ENCODE results near the gene KIF3C. TPM values are rescaled to one million over a fixed set of nuclear protein-coding genes. Genes with fewer than 3 reads are reported as not detected.

Gene KIF3C
- polyA plus RNA-seq, 2 of the 4 experiments (the other 2 are of a cell fraction), result 17.1 to 77.4 TPM

GRCh38 chr2:25938345-25938744 is 44.0 kb downstream of the KIF3C start:
- FAIRE-seq, result no peak
- no peak for TF ChIP-seq EP300 (IDR thresholded peaks at IDR 0.05)
- WGBS (ENCODE audit: missing lambda C conversion rate), result 85% methylated on average over 6 of the region's 6 CpGs

GRCh38 chr2:25936889-25937545 is 45.3 kb downstream of the KIF3C start:
- FAIRE-seq, result no peak
- TF ChIP-seq RCOR1 (IDR thresholded peaks at IDR 0.05; ENCODE audit: low read depth, low read length) (no peak), TP53 (CRISPR knock-in tag; IDR thresholded peaks at IDR 0.05) (no peak), HOXB5 (CRISPR knock-in tag; IDR thresholded peaks at IDR 0.05) (no peak), E2F6 (IDR thresholded peaks at IDR 0.05; ENCODE audit: borderline replicate concordance, low read depth) (no peak), FOSB (CRISPR knock-in tag; IDR thresholded peaks at IDR 0.05) (no peak), ESRRA (IDR thresholded peaks at IDR 0.05; ENCODE audit: borderline replicate concordance, low read length) (no peak), PBX3 (IDR thresholded peaks at IDR 0.05) (no peak), EP300 (IDR thresholded peaks at IDR 0.05) (no peak), ZFP36 (IDR thresholded peaks at IDR 0.05; ENCODE audit: borderline replicate concordance, partially characterized antibody) (no peak), KDM1A (IDR thresholded peaks at IDR 0.05; ENCODE audit: low read depth) (no peak), JUNB (IDR thresholded peaks at IDR 0.05) (no peak), ZNF302 (CRISPR knock-in tag; IDR thresholded peaks at IDR 0.05) (no peak), JUN (IDR thresholded peaks at IDR 0.05) (no peak), MYC (IDR thresholded peaks at IDR 0.05; ENCODE audit: borderline replicate concordance, low read length) (no peak), HES2 (IDR thresholded peaks at IDR 0.05) (no peak), HDAC2 (IDR thresholded peaks at IDR 0.05) (no peak)
- no peaks in the 10 kb centered on the region for H3K9me3 ChIP-seq
- WGBS (ENCODE audit: missing lambda C conversion rate), result 90% methylated on average over 7 of the region's 7 CpGs
- H3K4me3 ChIP-seq, result no peak overlapping the region
- H3K4me1 ChIP-seq, result no peaks in the 10 kb centered on the region
- no peak overlapping the region for H3K4me2 ChIP-seq
- POLR2A ChIA-PET, result interaction anchor here (1.1 kb wide), 1 partner anchor 14 kb away, joined by 3 read pairs; no protein-coding TSS in a partner anchor
- CTCF ChIA-PET, result interaction anchor here (1.0 to 6.9 kb wide), 6 partner anchors 10 to 208 kb away, joined by 3 to 48 read pairs (median 11); no protein-coding TSS in a partner anchor
- H3K27ac ChIP-seq, result no peak overlapping the region; a peak in 1 of 6 replicates
- ATAC-seq, result no peak; a peak in 1 of 6 replicates
- no peak for DNase-seq (ENCODE audit: low read depth in 1 of 2, low spot score in 1 of 2)

More at GRCh38 chr2:25938345-25938744, 44.0 kb downstream of the KIF3C start:
- H3K4me2 ChIP-seq, result no peak overlapping the region
- H3K4me1 ChIP-seq, result no peaks in the 10 kb centered on the region
- no peak overlapping the region for H3K4me3 ChIP-seq
- ChIA-PET CTCF (interaction anchor here (0.6 to 6.9 kb wide), 7 partner anchors 9 to 207 kb away, joined by 3 to 48 read pairs (median 6); no protein-coding TSS in a partner anchor), POLR2A (interaction anchor here (0.7 to 0.8 kb wide), 2 partner anchors 60 to 85 kb away, joined by 3 to 4 read pairs; partner anchors contain the start of gene ASXL2)
- ATAC-seq (no peak), DNase-seq (ENCODE audit: low read depth in 1 of 2, low spot score in 1 of 2) (no peak)
- H3K9me3 ChIP-seq, result no peaks in the 10 kb centered on the region
- no peak overlapping the region for H3K27ac ChIP-seq

- ATAC-seq, result no peak
- TF ChIP-seq RCOR1 (IDR thresholded peaks at IDR 0.05; ENCODE audit: low read depth, low read length), result no peak
- no peak for TF ChIP-seq EP300 (IDR thresholded peaks at IDR 0.05)
- TF ChIP-seq NR3C1 (IDR thresholded peaks at IDR 0.05), result no peak
- TF ChIP-seq HEYL (CRISPR knock-in tag; IDR thresholded peaks at IDR 0.05), result no peak
- TF ChIP-seq JUNB (IDR thresholded peaks at IDR 0.05), result no peak
- no peak for TF ChIP-seq FOXS1 (CRISPR knock-in tag; IDR thresholded peaks at IDR 0.05)
- TF ChIP-seq HOXB5 (CRISPR knock-in tag; IDR thresholded peaks at IDR 0.05), result no peak
- no peak for TF ChIP-seq ELK1 (IDR thresholded peaks at IDR 0.05; ENCODE audit: low read depth, low read length)
- TF ChIP-seq HDAC2 (IDR thresholded peaks at IDR 0.05), result no peak
- TF ChIP-seq MAFK (IDR thresholded peaks at IDR 0.05; ENCODE audit: partially characterized antibody), result no peak
- TF ChIP-seq CBX2 (IDR thresholded peaks at IDR 0.05; ENCODE audit: borderline replicate concordance, low read depth), result no peak
- no peak for TF ChIP-seq ATOH8 (CRISPR knock-in tag; IDR thresholded peaks at IDR 0.05; ENCODE audit: low read depth)
- no peak for TF ChIP-seq RFX5 (IDR thresholded peaks at IDR 0.05)
- TF ChIP-seq JUN (IDR thresholded peaks at IDR 0.05), result no peak
- TF ChIP-seq BCL3 (IDR thresholded peaks at IDR 0.05), result no peak
- 88% methylated on average over 2 of the region's 2 CpGs for WGBS (ENCODE audit: missing lambda C conversion rate)
- Histone ChIP-seq H3K27ac (no peak overlapping the region), H3K4me3 (no peak overlapping the region), H3K9me3 (no peaks in the 10 kb centered on the region), H3K4me1 (no peaks in the 10 kb centered on the region), H3K4me2 (no peak overlapping the region)
- no peak for FAIRE-seq
- ChIA-PET CTCF (no interaction called here), POLR2A (no interaction called here)
- no peak for DNase-seq (ENCODE audit: low read depth in 1 of 2, low spot score in 1 of 2)
Observed at GRCh38 chr2:25933622-25934021, 48.7 kb downstream of the KIF3C start.

Data from A549 (cell line).